Erythroblast (primary cell): ENCODE results near the gene FXYD5.

ENCODE experiments used
- GATA1 ChIP-seq: IDR thresholded peaks from 2 replicates; pipeline ENCODE4 v1.6.1; 2011; ENCODE audit warnings: low read depth, mild to moderate bottlenecking, control low read depth, low read length, moderate library complexity
- POLR2A ChIP-seq: IDR thresholded peaks from 2 replicates; pipeline ENCODE4 v1.6.1; 2011; ENCODE audit warnings: mild to moderate bottlenecking, low read length

DNA sequence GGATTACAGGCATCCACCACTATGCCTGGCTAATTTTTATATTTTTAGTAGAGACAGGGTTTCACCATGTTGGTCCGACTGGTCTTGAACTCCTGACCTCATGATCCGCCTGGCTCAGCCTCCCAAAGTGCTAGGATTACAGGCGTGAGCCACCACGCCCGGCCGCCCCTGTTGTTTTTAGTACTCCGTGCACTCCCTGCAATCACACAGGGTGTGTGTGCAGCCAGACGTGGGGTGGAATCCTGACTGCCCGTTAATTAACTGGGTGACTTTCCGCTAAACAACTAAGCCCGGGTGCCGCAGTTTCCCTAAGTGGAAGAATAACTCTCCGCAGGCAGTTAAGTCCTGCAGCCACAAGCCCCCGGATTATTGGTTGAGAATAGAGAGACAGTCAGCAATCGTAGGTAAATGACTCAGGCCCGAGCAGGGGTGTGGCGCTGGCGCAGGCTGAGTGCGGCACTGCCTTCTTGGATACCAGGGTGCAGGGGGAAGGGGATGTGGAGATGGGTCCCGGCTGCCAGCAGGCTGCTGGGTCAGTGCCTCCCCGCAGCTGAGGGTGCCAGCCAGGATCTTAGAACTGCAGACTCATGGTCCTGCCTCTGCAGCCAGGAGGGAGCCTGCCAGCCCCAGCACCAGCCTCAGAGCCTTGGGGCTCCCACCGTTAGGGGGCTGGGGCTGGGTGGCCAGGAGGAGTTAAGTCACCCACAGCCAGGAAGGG lies 45.0 kb upstream of the FXYD5 start:
- TF ChIP-seq POLR2A = no peak
- no peak for TF ChIP-seq GATA1
